WTC11 (cell line): Measurements from ENCODE around the gene PLP2.

Experiments
- ATF3 ChIP-seq: sonication (generic); formaldehyde crosslinking; conservative IDR thresholded peaks from 2 replicates; pipeline ENCODE4 v1.8.1; 2022; ENCODE audit warnings: mild to moderate bottlenecking, missing genetic modification reagents
- CTCF ChIP-seq: fragments of 200-600 bp; IDR thresholded peaks from 2 replicates; pipeline ENCODE4 v1.8.0; 2022; ENCODE audit warnings: antibody characterized with exemption
- GRHL2 ChIP-seq: fragments of 250-450 bp; sonication (Bioruptor Pico); IDR thresholded peaks from 2 replicates; pipeline ENCODE4 v1.8.0; 2022; ENCODE audit warnings: mild to moderate bottlenecking, moderate library complexity; ENCODE audit not compliant: insufficient replicate concordance, severe bottlenecking
- HMGA2 ChIP-seq: fragments of 250-450 bp; sonication (Bioruptor Pico); IDR thresholded peaks from 2 replicates; pipeline ENCODE4 v1.4.0; 2021; ENCODE audit warnings: mild to moderate bottlenecking, moderate library complexity
- HMGXB4 ChIP-seq: sonication (generic); formaldehyde crosslinking; IDR thresholded peaks from 2 replicates; pipeline ENCODE4 v1.8.1; 2023; ENCODE audit warnings: mild to moderate bottlenecking, moderate library complexity, missing genetic modification reagents
- MAX ChIP-seq: sonication (generic); formaldehyde crosslinking; IDR thresholded peaks from 2 replicates; pipeline ENCODE4 v1.8.0; 2022; ENCODE audit warnings: mild to moderate bottlenecking, missing genetic modification reagents
- NR1H2 ChIP-seq: sonication (generic); formaldehyde crosslinking; IDR thresholded peaks from 2 replicates; pipeline ENCODE4 v1.9.0; 2021; ENCODE audit warnings: mild to moderate bottlenecking, moderate library complexity, missing genetic modification reagents
- NR2C2 ChIP-seq: sonication (generic); formaldehyde crosslinking; IDR thresholded peaks from 2 replicates; pipeline ENCODE4 v1.8.0; 2022; ENCODE audit warnings: mild to moderate bottlenecking, missing genetic modification reagents
- NR3C1 ChIP-seq: sonication (generic); formaldehyde crosslinking; conservative IDR thresholded peaks from 2 replicates; pipeline ENCODE4 v1.8.1; 2023; ENCODE audit warnings: low read depth, mild to moderate bottlenecking, missing genetic modification reagents
- SP1 ChIP-seq: sonication (generic); formaldehyde crosslinking; conservative IDR thresholded peaks from 2 replicates; pipeline ENCODE4 v1.8.1; 2022; ENCODE audit warnings: missing genetic modification reagents
- TEAD4 ChIP-seq: sonication (generic); formaldehyde crosslinking; IDR thresholded peaks from 2 replicates; pipeline ENCODE4 v1.8.0; 2022; ENCODE audit warnings: mild to moderate bottlenecking, missing genetic modification reagents
- ZNF532 ChIP-seq: fragments of 250-450 bp; sonication (Bioruptor Pico); IDR thresholded peaks from 2 replicates; pipeline ENCODE4 v1.9.0; 2021; ENCODE audit warnings: mild to moderate bottlenecking, borderline replicate concordance

GRCh38 chrX:49204709-49205108, 33.0 kb downstream of the PLP2 start:
- TF ChIP-seq NR1H2 (CRISPR knock-in tag) (no peak), HMGA2 (CRISPR knock-in tag) (no peak), MAX (CRISPR knock-in tag) (no peak), SP1 (CRISPR knock-in tag) (no peak), ZNF532 (CRISPR knock-in tag) (no peak), CTCF (no peak), TEAD4 (no peak), HMGXB4 (CRISPR knock-in tag) (no peak), NR3C1 (CRISPR knock-in tag) (no peak), ATF3 (CRISPR knock-in tag) (no peak), GRHL2 (CRISPR knock-in tag) (no peak), NR2C2 (CRISPR knock-in tag) (no peak)
